Loucy (cell line): Measurements from ENCODE around the gene GRAMD1C.

ENCODE experiments used
- CTCF ChIP-seq: fragments of 200-600 bp; sonication (generic); conservative IDR thresholded peaks from 2 replicates; pipeline ENCODE4 v1.5.1; 2014; ENCODE audit warnings: mild to moderate bottlenecking, antibody characterized with exemption, low read length
- EZH2phosphoT487 ChIP-seq: fragments of 200-600 bp; IDR thresholded peaks from 2 replicates; pipeline ENCODE4 v1.6.1; 2018; ENCODE audit warnings: antibody characterized with exemption, mild to moderate bottlenecking, moderate library complexity, borderline replicate concordance

DNA sequence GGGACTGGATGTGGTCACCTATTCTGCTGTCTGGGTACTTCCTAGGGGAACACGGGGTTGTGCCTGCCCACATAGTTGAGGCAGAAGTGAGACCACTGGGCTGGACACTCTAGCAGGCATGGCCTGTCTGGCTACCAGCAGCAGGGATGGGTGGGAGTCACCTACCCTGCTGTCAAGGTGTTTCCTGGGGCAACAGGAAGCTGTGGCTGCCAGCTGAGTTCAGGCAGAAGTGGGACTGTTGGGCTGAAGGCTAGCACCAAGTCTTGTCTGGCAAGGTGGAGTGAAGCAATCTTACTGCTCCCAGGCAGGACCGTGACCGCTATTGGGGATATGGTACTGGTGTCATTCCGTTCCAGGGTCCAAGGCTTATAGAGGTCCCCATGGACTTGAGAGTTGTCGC, 89.0 kb downstream of the GRAMD1C start:
- TF ChIP-seq CTCF = no peak
- TF ChIP-seq EZH2phosphoT487 = no peak
